D721Med (cell line): ENCODE measurements around the gene VASN.
"Not testable (repeated sequence)": the region's sequence is repeated elsewhere in the genome, so short reads cannot be mapped to it uniquely, and the experiment has no call there.

Experiments
- DNase-seq: peaks from one replicate; pipeline ENCODE4 v3.0.0; 2011; ENCODE audit warnings: low spot score; ENCODE audit not compliant: insufficient read length
- FAIRE-seq: peaks from 2 replicates; lab custom pipeline; 2011; peaks lifted over from hg19 to GRCh38; lab: Jason Lieb, UNC
- TF ChIP-seq, protein P1 (sequence below): IDR thresholded peaks from 2 replicates; pipeline ENCODE4 v1.5.1; 2012; ENCODE audit warnings: mild to moderate bottlenecking, control low read depth; ENCODE audit not compliant: insufficient read depth; ENCODE audit errors: missing control alignments

VASN gene

GRCh38 chr16:4391631-4392381 lies 20.2 kb downstream of the VASN start:
- DNase-seq (no peak), FAIRE-seq (no peak)

GRCh38 chr16:4392382-4393239 lies 21.0 kb downstream of the VASN start:
- DNase-seq (no peak), FAIRE-seq (no peak)
- TF ChIP-seq, protein P1, sequence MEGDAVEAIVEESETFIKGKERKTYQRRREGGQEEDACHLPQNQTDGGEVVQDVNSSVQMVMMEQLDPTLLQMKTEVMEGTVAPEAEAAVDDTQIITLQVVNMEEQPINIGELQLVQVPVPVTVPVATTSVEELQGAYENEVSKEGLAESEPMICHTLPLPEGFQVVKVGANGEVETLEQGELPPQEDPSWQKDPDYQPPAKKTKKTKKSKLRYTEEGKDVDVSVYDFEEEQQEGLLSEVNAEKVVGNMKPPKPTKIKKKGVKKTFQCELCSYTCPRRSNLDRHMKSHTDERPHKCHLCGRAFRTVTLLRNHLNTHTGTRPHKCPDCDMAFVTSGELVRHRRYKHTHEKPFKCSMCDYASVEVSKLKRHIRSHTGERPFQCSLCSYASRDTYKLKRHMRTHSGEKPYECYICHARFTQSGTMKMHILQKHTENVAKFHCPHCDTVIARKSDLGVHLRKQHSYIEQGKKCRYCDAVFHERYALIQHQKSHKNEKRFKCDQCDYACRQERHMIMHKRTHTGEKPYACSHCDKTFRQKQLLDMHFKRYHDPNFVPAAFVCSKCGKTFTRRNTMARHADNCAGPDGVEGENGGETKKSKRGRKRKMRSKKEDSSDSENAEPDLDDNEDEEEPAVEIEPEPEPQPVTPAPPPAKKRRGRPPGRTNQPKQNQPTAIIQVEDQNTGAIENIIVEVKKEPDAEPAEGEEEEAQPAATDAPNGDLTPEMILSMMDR: no peak

More at GRCh38 chr16:4391631-4392381, 20.2 kb downstream of the VASN start:
- TF ChIP-seq, protein P1: no peak

- TF ChIP-seq, protein P1: no peak
- no peak for DNase-seq
- no peak for FAIRE-seq
These were observed 21.6 kb downstream of the VASN start for GRCh38 chr16:4393240-4393600.

DNA sequence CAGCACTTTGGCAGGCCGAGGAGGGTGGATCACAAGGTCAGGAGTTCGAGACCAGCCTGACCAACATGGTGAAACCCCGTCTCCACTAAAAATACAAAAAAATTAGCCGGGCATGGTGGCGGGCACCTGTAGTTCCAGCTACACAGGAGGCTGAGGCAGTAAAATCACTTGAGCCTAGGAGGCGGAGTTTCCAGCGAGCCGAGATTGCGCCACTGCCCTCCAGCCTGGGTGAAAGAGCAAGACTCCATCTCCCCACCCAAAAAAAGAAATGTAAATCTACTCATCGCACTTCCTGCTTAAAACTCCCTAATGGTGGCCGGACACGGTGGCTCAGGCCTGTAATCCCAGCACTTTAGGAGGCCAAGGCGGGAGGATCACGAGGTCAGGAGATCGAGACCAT lies 22.2 kb downstream of the VASN start:
- not testable (repeated sequence) for DNase-seq, FAIRE-seq

DNA sequence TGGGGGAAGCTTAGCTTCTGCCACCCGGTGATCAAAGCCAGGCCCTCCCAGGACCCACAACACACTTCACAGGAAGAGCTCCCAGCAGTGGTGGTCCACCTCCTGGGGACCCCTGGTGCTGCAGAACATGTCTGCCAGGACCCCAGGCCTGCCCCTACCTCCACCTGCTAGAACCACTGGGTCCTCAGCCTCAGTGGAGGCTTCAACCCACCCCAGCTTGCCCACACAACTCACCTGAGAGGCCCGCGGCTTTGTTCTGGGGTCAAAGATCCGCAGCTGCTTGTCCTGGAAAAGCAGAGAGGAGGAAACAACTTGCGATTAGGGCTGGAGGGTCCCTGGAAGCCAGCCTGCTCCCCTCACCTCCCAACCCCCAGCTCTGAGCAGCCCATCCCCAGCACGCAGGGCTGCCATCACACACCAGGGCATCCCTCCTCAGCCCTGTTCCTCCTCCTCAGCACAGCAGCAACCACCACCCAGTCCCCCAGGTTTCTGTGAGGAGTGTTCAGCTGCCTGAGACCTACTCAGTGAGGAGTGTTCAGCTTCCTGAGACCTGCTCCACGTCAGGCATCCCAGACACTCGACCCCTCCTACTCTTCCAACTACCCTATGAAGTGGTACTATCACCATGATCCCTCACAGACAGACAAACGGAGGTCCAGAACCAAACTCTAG lies 23.5 kb downstream of the VASN start:
- DNase-seq (no peak), FAIRE-seq (no peak)
- TF ChIP-seq, protein P1: no peak

- FAIRE-seq (no peak), DNase-seq (no peak)
- TF ChIP-seq, protein P1: no peak
These were observed 27.5 kb downstream of the VASN start for GRCh38 chr16:4399001-4399730.

- TF ChIP-seq, protein P1: no peak
- FAIRE-seq (no peak), DNase-seq (no peak)
These were observed 29.4 kb downstream of the VASN start for GRCh38 chr16:4401094-4401501.
